Stimulated activated naive CD4-positive, alpha-beta T cell (primary cell): ENCODE results near the gene HP.
A peak's percentile ranks its signal among the peaks of the same experiment; 100 is the strongest.
"Not testable (repeated sequence)": the region's sequence is repeated elsewhere in the genome, so short reads cannot be mapped to it uniquely, and the experiment has no call there.

Source experiments
- DNase-seq, 6 experiments: peaks; one replicate each; lab custom pipeline; 2025; lab: John Stamatoyannopoulos, UW

Gene HP

GRCh38 chr16:72054254-72054847 is at the start of gene HP:
Gene HP (plus strand): TSS chr16:72054505. CDS start chr16:72054653, 148 bp downstream.
- DNase-seq = not testable (repeated sequence)

- not testable (repeated sequence) for DNase-seq
Observed at GRCh38 chr16:72008065-72008423, 46.3 kb upstream of the HP start.

- peak; percentile 94 to 97 (median 96) for DNase-seq
Observed at GRCh38 chr16:72008424-72009216, 45.7 kb upstream of the HP start, which contains the start of gene DHODH. Gene DHODH (plus strand): TSS chr16:72008744. CDS start chr16:72008765, 21 bp downstream.

- no peak for DNase-seq
Observed at GRCh38 chr16:72009779-72010178, 44.5 kb upstream of the HP start.

- no peak for DNase-seq
Observed at GRCh38 chr16:72012607-72013006, 41.7 kb upstream of the HP start.

GRCh38 chr16:72013389-72013788 is 40.9 kb upstream of the HP start:
- DNase-seq = no peak

GRCh38 chr16:72013888-72014581 is 40.3 kb upstream of the HP start:
- no peak for DNase-seq

- DNase-seq = no peak
Observed at GRCh38 chr16:72014675-72015074, 39.6 kb upstream of the HP start.

GRCh38 chr16:72015124-72015523 is 39.2 kb upstream of the HP start:
- DNase-seq = no peak

- no peak for DNase-seq
Observed at GRCh38 chr16:72018470-72018869, 35.8 kb upstream of the HP start.

- DNase-seq = no peak
Observed at GRCh38 chr16:72021043-72021442, 33.3 kb upstream of the HP start.

GRCh38 chr16:72022127-72022526 is 32.2 kb upstream of the HP start:
- no peak for DNase-seq

GRCh38 chr16:72023962-72024361 is 30.3 kb upstream of the HP start:
- no peak for DNase-seq

- DNase-seq = no peak
Observed at GRCh38 chr16:72024862-72025382, 29.4 kb upstream of the HP start.

- DNase-seq = no peak
Observed at GRCh38 chr16:72025404-72026114, 28.7 kb upstream of the HP start.

GRCh38 chr16:72027669-72028378 is 26.5 kb upstream of the HP start:
- DNase-seq = no peak

- DNase-seq = no peak
Observed at GRCh38 chr16:72029567-72030271, 24.6 kb upstream of the HP start.

GRCh38 chr16:72033437-72033836 is 20.9 kb upstream of the HP start:
- DNase-seq = no peak

GRCh38 chr16:72036098-72036497 is 18.2 kb upstream of the HP start:
- DNase-seq = no peak

- DNase-seq = no peak
Observed at GRCh38 chr16:72042157-72042660, 12.1 kb upstream of the HP start.

GRCh38 chr16:72043058-72043457 is 11.2 kb upstream of the HP start:
- DNase-seq = no peak
